ENCODE measurements around the gene THUMPD1.

DNA sequence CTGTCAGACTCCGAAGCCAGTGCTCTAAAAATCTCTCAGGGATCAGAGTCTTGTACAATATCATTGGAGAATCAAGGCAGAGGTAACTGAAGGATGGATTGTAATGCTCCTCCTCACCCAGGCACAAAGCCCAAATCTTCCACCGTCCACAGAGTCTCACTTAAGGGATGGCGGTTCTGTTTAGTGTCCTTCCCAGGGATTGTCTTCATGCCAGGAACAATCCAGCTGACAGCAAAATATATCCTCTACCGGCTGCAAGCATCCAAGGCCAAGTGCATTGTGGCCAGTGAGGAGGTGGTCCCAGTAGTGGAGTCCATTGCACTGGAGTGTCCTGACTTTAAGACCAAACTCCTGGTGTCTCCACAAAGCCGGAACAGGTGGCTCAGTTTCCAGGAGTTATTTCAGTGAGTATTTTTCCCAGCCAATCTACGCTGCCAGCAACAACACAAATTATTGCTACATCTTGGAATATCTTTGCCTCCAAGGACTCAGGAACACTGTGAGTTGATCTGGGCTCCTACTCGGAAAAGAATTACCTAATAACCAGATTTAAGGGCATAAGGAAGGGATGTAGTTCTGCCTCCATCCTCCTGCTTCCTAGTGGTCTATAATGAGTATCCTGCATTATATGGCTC is 30.2 kb downstream of the THUMPD1 start:
- TF ChIP-seq, protein P1, sequence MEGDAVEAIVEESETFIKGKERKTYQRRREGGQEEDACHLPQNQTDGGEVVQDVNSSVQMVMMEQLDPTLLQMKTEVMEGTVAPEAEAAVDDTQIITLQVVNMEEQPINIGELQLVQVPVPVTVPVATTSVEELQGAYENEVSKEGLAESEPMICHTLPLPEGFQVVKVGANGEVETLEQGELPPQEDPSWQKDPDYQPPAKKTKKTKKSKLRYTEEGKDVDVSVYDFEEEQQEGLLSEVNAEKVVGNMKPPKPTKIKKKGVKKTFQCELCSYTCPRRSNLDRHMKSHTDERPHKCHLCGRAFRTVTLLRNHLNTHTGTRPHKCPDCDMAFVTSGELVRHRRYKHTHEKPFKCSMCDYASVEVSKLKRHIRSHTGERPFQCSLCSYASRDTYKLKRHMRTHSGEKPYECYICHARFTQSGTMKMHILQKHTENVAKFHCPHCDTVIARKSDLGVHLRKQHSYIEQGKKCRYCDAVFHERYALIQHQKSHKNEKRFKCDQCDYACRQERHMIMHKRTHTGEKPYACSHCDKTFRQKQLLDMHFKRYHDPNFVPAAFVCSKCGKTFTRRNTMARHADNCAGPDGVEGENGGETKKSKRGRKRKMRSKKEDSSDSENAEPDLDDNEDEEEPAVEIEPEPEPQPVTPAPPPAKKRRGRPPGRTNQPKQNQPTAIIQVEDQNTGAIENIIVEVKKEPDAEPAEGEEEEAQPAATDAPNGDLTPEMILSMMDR (conservative IDR thresholded peaks at IDR 0.05): no peak
- no peak for TF ChIP-seq EZH2 (IDR thresholded peaks at IDR 0.05; ENCODE audit: low read depth)

Measured in PC-9 (cell line).